ENCODE results near the gene KIF26B. TPM values are rescaled to one million over a fixed set of nuclear protein-coding genes. Genes with fewer than 3 reads are reported as not detected.

The KIF26B gene
- total RNA-seq, 1 experiment from 2014 or later: 0.04 TPM

GRCh38 chr1:245108909-245109308, 45.9 kb upstream of the KIF26B start:
- no TSS peak for BruUV-seq (replicated peaks)
- H3K79me2 ChIP-seq (ENCODE audit: low read length): no peaks in the 10 kb centered on the region
- DNase-seq (peak; percentile 41), ATAC-seq (peak; percentile 40; the same call in 1 of the 2 replicates)
- H3K9me2 ChIP-seq (replicated peaks; ENCODE audit: low read length): no peaks in the 10 kb centered on the region
- no peak for TF ChIP-seq EZH2 (IDR thresholded peaks at IDR 0.05; ENCODE audit: low read length, unreplicated experiment)
- no peak for TF ChIP-seq EZH2phosphoT487 (IDR thresholded peaks at IDR 0.05; ENCODE audit: borderline replicate concordance, low read length)
- no peak for TF ChIP-seq CTCF (conservative IDR thresholded peaks at IDR 0.05; ENCODE audit: low read depth, low read length)
- no peak overlapping the region for H3K27ac ChIP-seq (ENCODE audit: low read length)
- peaks cover 6% of the 10 kb centered on the region; the same call in 1 of the 2 replicates for H3K4me1 ChIP-seq (ENCODE audit: insufficient read depth, low read length)
- no peak overlapping the region for H3K4me3 ChIP-seq (ENCODE audit: low read length)
- no peaks in the 10 kb centered on the region for H3K9me3 ChIP-seq (ENCODE audit: low read length)
- peak overlapping the region; percentile 25; the same call in 1 of the 2 replicates for H3K4me2 ChIP-seq (ENCODE audit: low read length)
- no peaks in the 10 kb centered on the region for H4K20me1 ChIP-seq (ENCODE audit: low read length)
- no peak overlapping the region for H2AFZ ChIP-seq (ENCODE audit: low read length)
- ChIA-PET CTCF (interaction anchor here (0.5 kb wide), 1 partner anchor 111 kb away, joined by 3 read pairs; no protein-coding TSS in a partner anchor), POLR2A (ENCODE audit: unreplicated experiment) (no interaction called here)
- H3F3A ChIP-seq (ENCODE audit: low read length, unreplicated experiment): no peaks in the 10 kb centered on the region
- no peaks in the 10 kb centered on the region for H3K36me3 ChIP-seq (ENCODE audit: low read depth, low read length)
- intact Hi-C loops (cut with micrococcal nuclease): no loop called here
- H3K27me3 ChIP-seq (ENCODE audit: low read length): no peaks in the 10 kb centered on the region
- H3K9ac ChIP-seq (ENCODE audit: low read length): no peak overlapping the region

DNA sequence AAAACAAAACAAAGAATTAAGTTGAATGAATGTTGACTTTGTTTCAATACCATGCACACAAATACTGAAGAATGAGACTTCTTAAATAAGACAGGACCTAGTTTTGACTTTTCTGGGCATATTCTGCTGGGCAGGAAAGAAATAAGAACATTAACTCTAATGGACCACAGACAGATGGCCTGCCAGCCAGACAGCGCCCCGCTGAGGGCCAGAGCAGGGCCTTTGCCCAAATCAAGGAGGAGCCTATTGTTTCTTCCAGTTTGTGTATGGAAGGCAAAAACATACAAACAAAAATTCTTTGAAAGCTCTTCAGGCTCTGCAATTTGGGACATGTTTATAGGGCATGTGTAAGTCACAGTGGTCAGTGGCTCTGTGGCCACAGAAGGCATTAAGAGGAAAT, 44.4 kb upstream of the KIF26B start:
- Histone ChIP-seq H3K36me3 (ENCODE audit: low read depth, low read length) (no peaks in the 10 kb centered on the region), H3K4me2 (ENCODE audit: low read length) (no peak overlapping the region), H3K9ac (ENCODE audit: low read length) (no peak overlapping the region), H3K79me2 (ENCODE audit: low read length) (no peaks in the 10 kb centered on the region), H4K20me1 (ENCODE audit: low read length) (no peaks in the 10 kb centered on the region), H3K4me1 (ENCODE audit: insufficient read depth, low read length) (peaks cover 6% of the 10 kb centered on the region; the same call in 1 of the 2 replicates), H3F3A (ENCODE audit: low read length, unreplicated experiment) (no peaks in the 10 kb centered on the region), H2AFZ (ENCODE audit: low read length) (no peak overlapping the region), H3K27me3 (ENCODE audit: low read length) (no peaks in the 10 kb centered on the region), H3K27ac (ENCODE audit: low read length) (no peak overlapping the region), H3K9me2 (replicated peaks; ENCODE audit: low read length) (no peaks in the 10 kb centered on the region), H3K9me3 (ENCODE audit: low read length) (no peaks in the 10 kb centered on the region), H3K4me3 (ENCODE audit: low read length) (no peak overlapping the region)
- ChIA-PET POLR2A (ENCODE audit: unreplicated experiment) (no interaction called here), CTCF (no interaction called here)
- ATAC-seq: no peak
- intact Hi-C loops (cut with micrococcal nuclease): no loop called here
- TF ChIP-seq EZH2phosphoT487 (IDR thresholded peaks at IDR 0.05; ENCODE audit: borderline replicate concordance, low read length) (no peak), EZH2 (IDR thresholded peaks at IDR 0.05; ENCODE audit: low read length, unreplicated experiment) (no peak), CTCF (conservative IDR thresholded peaks at IDR 0.05; ENCODE audit: low read depth, low read length) (no peak)
- BruUV-seq (replicated peaks): no TSS peak
- DNase-seq: no peak

GRCh38 chr1:245111073-245111472, 43.7 kb upstream of the KIF26B start:
- no peaks in the 10 kb centered on the region for H3K9me2 ChIP-seq (replicated peaks; ENCODE audit: low read length)
- H3K4me3 ChIP-seq (ENCODE audit: low read length): no peak overlapping the region
- no peaks in the 10 kb centered on the region for H3K79me2 ChIP-seq (ENCODE audit: low read length)
- POLR2A ChIA-PET (ENCODE audit: unreplicated experiment): no interaction called here
- no TSS peak for BruUV-seq (replicated peaks)
- no peaks in the 10 kb centered on the region for H3K9me3 ChIP-seq (ENCODE audit: low read length)
- H3K4me2 ChIP-seq (ENCODE audit: low read length): no peak overlapping the region
- TF ChIP-seq EZH2phosphoT487 (IDR thresholded peaks at IDR 0.05; ENCODE audit: borderline replicate concordance, low read length) (no peak), CTCF (conservative IDR thresholded peaks at IDR 0.05; ENCODE audit: low read depth, low read length) (no peak), EZH2 (IDR thresholded peaks at IDR 0.05; ENCODE audit: low read length, unreplicated experiment) (no peak)
- H3K27ac ChIP-seq (ENCODE audit: low read length): no peak overlapping the region
- no peak for DNase-seq
- no peak overlapping the region for H3K9ac ChIP-seq (ENCODE audit: low read length)
- no peaks in the 10 kb centered on the region for H3F3A ChIP-seq (ENCODE audit: low read length, unreplicated experiment)
- no peaks in the 10 kb centered on the region; the same call in 1 of the 2 replicates for H3K27me3 ChIP-seq (ENCODE audit: low read length)
- no peaks in the 10 kb centered on the region for H4K20me1 ChIP-seq (ENCODE audit: low read length)
- H2AFZ ChIP-seq (ENCODE audit: low read length): no peak overlapping the region
- peaks cover 6% of the 10 kb centered on the region; the same call in 1 of the 2 replicates for H3K4me1 ChIP-seq (ENCODE audit: insufficient read depth, low read length)
- no peak for ATAC-seq
- CTCF ChIA-PET: no interaction called here
- intact Hi-C loops (cut with micrococcal nuclease): no loop called here
- no peaks in the 10 kb centered on the region for H3K36me3 ChIP-seq (ENCODE audit: low read depth, low read length)
